Lung (tissue), 12 donors: ENCODE results near the gene HUWE1. TPM values are rescaled to one million over a fixed set of nuclear protein-coding genes. Genes with fewer than 3 reads are reported as not detected.

Experiments used
- ATAC-seq: fragments of 200-7000 bp; cut with Tn5 transposase; one replicate; pipeline ENCODE4 v1.9.1; 2020; ENCODE audit warnings: moderate number of reproducible peaks; ENCODE audit not compliant: insufficient read depth, low FRiP score
- DNase-seq, 3 donors: peaks; one replicate each; pipeline ENCODE4 v3.0.0-alpha.2; 2013 to 2017
- H3K27ac ChIP-seq, 2 donors: one replicate each; pipeline ENCODE4 v1.5.1; 2013; ENCODE audit warnings: mild to moderate bottlenecking in 2 of 2, moderate library complexity in 2 of 2, control low read depth in 1 of 2, inconsistent platforms in 1 of 2, low read depth in 1 of 2, low read length in 1 of 2
- H3K27me3 ChIP-seq, 3 donors: one replicate each; pipeline ENCODE4 v1.5.1; 2013; ENCODE audit warnings: low read length in 2 of 3; ENCODE audit not compliant: control insufficient read depth in 3 of 3, insufficient read depth in 3 of 3
- H3K36me3 ChIP-seq, 4 donors: one replicate each; pipeline ENCODE4 v1.5.1; 2013; ENCODE audit warnings: low read length in 4 of 4, mild to moderate bottlenecking in 1 of 4, moderate library complexity in 1 of 4; ENCODE audit not compliant: control insufficient read depth in 4 of 4, insufficient read depth in 4 of 4
- H3K4me1 ChIP-seq, 5 donors: one replicate each; pipeline ENCODE4 v1.5.1; 2013; ENCODE audit warnings: low read length in 5 of 5, mild to moderate bottlenecking in 2 of 5, moderate library complexity in 1 of 5; ENCODE audit not compliant: control insufficient read depth in 5 of 5, insufficient read depth in 5 of 5
- H3K4me3 ChIP-seq: one replicate; pipeline ENCODE4 v1.5.1; 2013; ENCODE audit warnings: mild to moderate bottlenecking, control low read depth, moderate library complexity
- H3K9ac ChIP-seq, 2 donors: one replicate each; pipeline ENCODE4 v1.5.1; 2013; ENCODE audit warnings: low read length in 2 of 2, control low read depth in 1 of 2; ENCODE audit not compliant: insufficient read depth in 1 of 2
- H3K9me3 ChIP-seq, 4 donors: one replicate each; pipeline ENCODE4 v1.5.1; 2013; ENCODE audit warnings: low read length in 3 of 4, mild to moderate bottlenecking in 1 of 4, moderate library complexity in 1 of 4; ENCODE audit not compliant: control insufficient read depth in 4 of 4, insufficient read depth in 3 of 4
- whole genome bisulfite sequencing, 2 donors: extraction: QIAGEN DNeasy Blood & Tissue Kit; methylation state at CpG; one replicate each; pipeline ENCODE4 v1.1.7; 2013; 5-methylcytosine and 5-hydroxymethylcytosine counted together
- polyA plus RNA-seq, 2 donors: library from polyadenylated mRNA; stranded (reverse); fragments of 200-250 nt; gene quantifications; one replicate each; pipeline ENCODE4 v1.2.1, GENCODE V29; 2013
- total RNA-seq, 2 donors: library from RNA; depleted of rRNA in 1 of 2; stranded (reverse); fragments of >200 nt in 1 of 2; gene quantifications; one replicate each; pipeline ENCODE4 v1.2.1, GENCODE V29; 2014 to 2021
- TF ChIP-seq, protein P1 (sequence below): IDR thresholded peaks from 2 replicates; pipeline ENCODE4 v1.5.1; 2012; ENCODE audit warnings: mild to moderate bottlenecking; ENCODE audit errors: control extremely low read depth, extremely low read depth
- donor health status: control.
- donor health status: control.
- donor health status: Bipolar disorder and iron deficiency.
- donor health status: healthy.
- donor health status: DM: yes; HTN: yes; CAD: no.

HUWE1 gene
- total and polyA plus RNA-seq, 4 donors, result 26.0 to 185 (median 76.5) TPM

GRCh38 chrX:53637479-53637878 is 49.0 kb downstream of the HUWE1 start:
- H3K27me3 ChIP-seq, result peaks cover 4 to 23% (median 15%) of the 10 kb centered on the region in 3 donors
- H3K4me1 ChIP-seq, result peaks cover 0 to 2% (median 0%) of the 10 kb centered on the region in 5 donors
- H3K27ac ChIP-seq, result no peak overlapping the region
- ATAC-seq (no peak), DNase-seq (no peak)
- no peak overlapping the region for H3K4me3 ChIP-seq
- no peaks in the 10 kb centered on the region for H3K9me3 ChIP-seq
- 77 to 90% methylated on average over 2 of the region's 2 CpGs for WGBS, 2 donors
- H3K36me3 ChIP-seq, result peaks cover 4 to 16% (median 9%) of the 10 kb centered on the region in 4 donors
- TF ChIP-seq, protein P1, sequence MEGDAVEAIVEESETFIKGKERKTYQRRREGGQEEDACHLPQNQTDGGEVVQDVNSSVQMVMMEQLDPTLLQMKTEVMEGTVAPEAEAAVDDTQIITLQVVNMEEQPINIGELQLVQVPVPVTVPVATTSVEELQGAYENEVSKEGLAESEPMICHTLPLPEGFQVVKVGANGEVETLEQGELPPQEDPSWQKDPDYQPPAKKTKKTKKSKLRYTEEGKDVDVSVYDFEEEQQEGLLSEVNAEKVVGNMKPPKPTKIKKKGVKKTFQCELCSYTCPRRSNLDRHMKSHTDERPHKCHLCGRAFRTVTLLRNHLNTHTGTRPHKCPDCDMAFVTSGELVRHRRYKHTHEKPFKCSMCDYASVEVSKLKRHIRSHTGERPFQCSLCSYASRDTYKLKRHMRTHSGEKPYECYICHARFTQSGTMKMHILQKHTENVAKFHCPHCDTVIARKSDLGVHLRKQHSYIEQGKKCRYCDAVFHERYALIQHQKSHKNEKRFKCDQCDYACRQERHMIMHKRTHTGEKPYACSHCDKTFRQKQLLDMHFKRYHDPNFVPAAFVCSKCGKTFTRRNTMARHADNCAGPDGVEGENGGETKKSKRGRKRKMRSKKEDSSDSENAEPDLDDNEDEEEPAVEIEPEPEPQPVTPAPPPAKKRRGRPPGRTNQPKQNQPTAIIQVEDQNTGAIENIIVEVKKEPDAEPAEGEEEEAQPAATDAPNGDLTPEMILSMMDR, result no peak
- H3K9ac ChIP-seq, result no peak overlapping the region

GRCh38 chrX:53631156-53631555 is 55.4 kb downstream of the HUWE1 start:
- Histone ChIP-seq H3K27ac (no peak overlapping the region), H3K9me3 (no peaks in the 10 kb centered on the region), H3K9ac (no peak overlapping the region), H3K27me3 (peaks cover 4 to 45% (median 26%) of the 10 kb centered on the region in 3 donors), H3K4me3 (no peak overlapping the region), H3K4me1 (peaks cover 0 to 2% (median 0%) of the 10 kb centered on the region in 5 donors), H3K36me3 (peaks cover 0 to 31% (median 19%) of the 10 kb centered on the region in 4 donors)
- TF ChIP-seq, protein P1, result no peak
- WGBS, 2 donors, result 74 to 78% methylated on average over 2 of the region's 2 CpGs
- DNase-seq (no peak), ATAC-seq (no peak)

DNA sequence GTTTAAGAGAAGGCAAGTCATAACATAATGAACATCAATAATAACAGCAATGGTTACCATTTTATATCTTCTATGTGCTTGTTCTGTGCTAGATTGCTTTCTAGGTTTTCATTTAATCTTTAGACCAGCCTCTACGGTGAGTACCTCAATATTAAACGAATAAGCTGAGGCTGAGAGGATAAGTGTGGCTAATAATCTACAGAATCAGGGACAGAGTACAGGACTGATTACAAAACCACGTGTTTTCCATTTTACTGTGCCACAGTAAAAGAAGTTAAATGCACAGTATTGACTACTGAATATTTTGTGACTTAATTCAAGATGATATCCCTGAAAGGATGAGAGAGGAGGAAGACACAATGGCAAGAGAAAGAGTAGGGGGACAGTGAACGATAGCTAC is 56.3 kb downstream of the HUWE1 start:
- Histone ChIP-seq H3K27me3 (peaks cover 4 to 48% (median 26%) of the 10 kb centered on the region in 3 donors), H3K9me3 (no peaks in the 10 kb centered on the region), H3K36me3 (peaks cover 2 to 35% (median 17%) of the 10 kb centered on the region in 4 donors), H3K4me1 (no peaks in the 10 kb centered on the region), H3K27ac (no peak overlapping the region), H3K9ac (no peak overlapping the region), H3K4me3 (no peak overlapping the region)
- DNase-seq (no peak), ATAC-seq (no peak)
- WGBS, 2 donors, result 71 to 91% methylated on average over 4 of the region's 4 CpGs
- TF ChIP-seq, protein P1, result no peak

- no peak overlapping the region for H3K9ac ChIP-seq
- 88 to 91% methylated on average over 2 of the region's 2 CpGs for WGBS, 2 donors
- H3K4me3 ChIP-seq, result no peak overlapping the region
- H3K9me3 ChIP-seq, result no peaks in the 10 kb centered on the region
- TF ChIP-seq, protein P1, result no peak
- DNase-seq (no peak), ATAC-seq (no peak)
- H3K4me1 ChIP-seq, result peaks cover 0 to 2% (median 0%) of the 10 kb centered on the region in 5 donors
- H3K27me3 ChIP-seq, result peaks cover 0 to 45% (median 11%) of the 10 kb centered on the region in 3 donors
- no peak overlapping the region for H3K27ac ChIP-seq
- H3K36me3 ChIP-seq, result peaks cover 11 to 18% (median 12%) of the 10 kb centered on the region in 4 donors
Observed at GRCh38 chrX:53622431-53622830, 64.1 kb downstream of the HUWE1 start.
